Astrocyte of the spinal cord (primary cell): ENCODE measurements around the gene LRRC27.

Experiments used
- DNase-seq: peaks from one replicate; pipeline ENCODE4 v3.0.0; 2011; ENCODE audit warnings: low read depth, low spot score
- H3K4me3 ChIP-seq: 2 replicates; pipeline ENCODE4 v1.5.1; 2011; ENCODE audit warnings: low read depth, mild to moderate bottlenecking, low read length, moderate library complexity
- CTCF ChIP-seq: IDR thresholded peaks from 2 replicates; pipeline ENCODE4 v1.5.1; 2012; ENCODE audit warnings: low read depth, mild to moderate bottlenecking, low read length, inconsistent platforms
- in situ Hi-C: cut with HindIII; loops from 2 replicates; pipeline ENCODE4 v1.10.0; 2017; ENCODE audit warnings: low sequenced_read_pairs

Gene LRRC27

GRCh38 chr10:132373241-132373955 is 41.4 kb downstream of the LRRC27 start:
- no peak for DNase-seq
- in situ Hi-C loops: no loop called here
- no peak overlapping the region for H3K4me3 ChIP-seq
- TF ChIP-seq CTCF: no peak

GRCh38 chr10:132374176-132374575 is 42.2 kb downstream of the LRRC27 start:
- no peak for DNase-seq
- no peak overlapping the region for H3K4me3 ChIP-seq
- in situ Hi-C loops: no loop called here
- TF ChIP-seq CTCF: no peak

GRCh38 chr10:132374612-132375011 is 42.6 kb downstream of the LRRC27 start:
- no peak for TF ChIP-seq CTCF
- DNase-seq: no peak
- in situ Hi-C loops: no loop called here
- no peak overlapping the region for H3K4me3 ChIP-seq

GRCh38 chr10:132375116-132375794 is 43.3 kb downstream of the LRRC27 start:
- no peak for DNase-seq
- no peak for TF ChIP-seq CTCF
- in situ Hi-C loops: no loop called here

GRCh38 chr10:132375795-132376297 is 43.9 kb downstream of the LRRC27 start:
- no peak for TF ChIP-seq CTCF
- in situ Hi-C loops: no loop called here
- no peak for DNase-seq
- no peak overlapping the region for H3K4me3 ChIP-seq

More at GRCh38 chr10:132375116-132375794, 43.3 kb downstream of the LRRC27 start:
- H3K4me3 ChIP-seq: no peak overlapping the region

- in situ Hi-C loops: no loop called here
- DNase-seq: no peak
- no peak overlapping the region for H3K4me3 ChIP-seq
- no peak for TF ChIP-seq CTCF
Observed at GRCh38 chr10:132376394-132376851, 44.4 kb downstream of the LRRC27 start.
